Choroid plexus epithelial cell (primary cell): ENCODE measurements around the gene PERM1.
"Not testable (repeated sequence)": the region's sequence is repeated elsewhere in the genome, so short reads cannot be mapped to it uniquely, and the experiment has no call there.

Experiments used
- DNase-seq: peaks from one replicate; pipeline ENCODE4 v3.0.0-alpha.2; 2010; ENCODE audit warnings: low read depth
- H3K4me3 ChIP-seq: 2 replicates; pipeline ENCODE4 v1.5.1; 2011; ENCODE audit warnings: low read depth, mild to moderate bottlenecking, control low read depth, low read length, moderate library complexity
- TF ChIP-seq, protein P1 (sequence below): conservative IDR thresholded peaks from 2 replicates; pipeline ENCODE4 v1.5.1; 2011; ENCODE audit warnings: low read depth, mild to moderate bottlenecking, control low read depth, inconsistent platforms, low read length, moderate library complexity

PERM1 gene

DNA sequence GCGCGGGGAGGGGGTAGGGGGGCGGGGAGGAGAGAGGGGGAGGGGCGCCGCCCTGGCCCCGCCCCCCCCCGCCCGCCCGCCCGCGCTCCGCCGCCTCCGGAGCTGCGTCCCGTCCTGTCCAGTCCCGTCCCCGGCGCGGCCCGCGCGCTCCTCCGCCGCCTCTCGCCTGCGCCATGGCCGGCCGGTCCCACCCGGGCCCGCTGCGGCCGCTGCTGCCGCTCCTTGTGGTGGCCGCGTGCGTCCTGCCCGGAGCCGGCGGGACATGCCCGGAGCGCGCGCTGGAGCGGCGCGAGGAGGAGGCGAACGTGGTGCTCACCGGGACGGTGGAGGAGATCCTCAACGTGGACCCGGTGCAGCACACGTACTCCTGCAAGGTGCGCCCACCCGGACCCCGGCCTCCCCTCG is 38.1 kb upstream of the PERM1 start, which contains the start of gene AGRN:
AGRN (plus strand) TSS at position 121 of the 405 bp plus-strand sequence; CDS start at position 174, 53 bp downstream.
- no peak for DNase-seq
- TF ChIP-seq, protein P1, sequence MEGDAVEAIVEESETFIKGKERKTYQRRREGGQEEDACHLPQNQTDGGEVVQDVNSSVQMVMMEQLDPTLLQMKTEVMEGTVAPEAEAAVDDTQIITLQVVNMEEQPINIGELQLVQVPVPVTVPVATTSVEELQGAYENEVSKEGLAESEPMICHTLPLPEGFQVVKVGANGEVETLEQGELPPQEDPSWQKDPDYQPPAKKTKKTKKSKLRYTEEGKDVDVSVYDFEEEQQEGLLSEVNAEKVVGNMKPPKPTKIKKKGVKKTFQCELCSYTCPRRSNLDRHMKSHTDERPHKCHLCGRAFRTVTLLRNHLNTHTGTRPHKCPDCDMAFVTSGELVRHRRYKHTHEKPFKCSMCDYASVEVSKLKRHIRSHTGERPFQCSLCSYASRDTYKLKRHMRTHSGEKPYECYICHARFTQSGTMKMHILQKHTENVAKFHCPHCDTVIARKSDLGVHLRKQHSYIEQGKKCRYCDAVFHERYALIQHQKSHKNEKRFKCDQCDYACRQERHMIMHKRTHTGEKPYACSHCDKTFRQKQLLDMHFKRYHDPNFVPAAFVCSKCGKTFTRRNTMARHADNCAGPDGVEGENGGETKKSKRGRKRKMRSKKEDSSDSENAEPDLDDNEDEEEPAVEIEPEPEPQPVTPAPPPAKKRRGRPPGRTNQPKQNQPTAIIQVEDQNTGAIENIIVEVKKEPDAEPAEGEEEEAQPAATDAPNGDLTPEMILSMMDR = no peak
- peak within 1 kb of the TSS; percentile 62 for H3K4me3 ChIP-seq

DNA sequence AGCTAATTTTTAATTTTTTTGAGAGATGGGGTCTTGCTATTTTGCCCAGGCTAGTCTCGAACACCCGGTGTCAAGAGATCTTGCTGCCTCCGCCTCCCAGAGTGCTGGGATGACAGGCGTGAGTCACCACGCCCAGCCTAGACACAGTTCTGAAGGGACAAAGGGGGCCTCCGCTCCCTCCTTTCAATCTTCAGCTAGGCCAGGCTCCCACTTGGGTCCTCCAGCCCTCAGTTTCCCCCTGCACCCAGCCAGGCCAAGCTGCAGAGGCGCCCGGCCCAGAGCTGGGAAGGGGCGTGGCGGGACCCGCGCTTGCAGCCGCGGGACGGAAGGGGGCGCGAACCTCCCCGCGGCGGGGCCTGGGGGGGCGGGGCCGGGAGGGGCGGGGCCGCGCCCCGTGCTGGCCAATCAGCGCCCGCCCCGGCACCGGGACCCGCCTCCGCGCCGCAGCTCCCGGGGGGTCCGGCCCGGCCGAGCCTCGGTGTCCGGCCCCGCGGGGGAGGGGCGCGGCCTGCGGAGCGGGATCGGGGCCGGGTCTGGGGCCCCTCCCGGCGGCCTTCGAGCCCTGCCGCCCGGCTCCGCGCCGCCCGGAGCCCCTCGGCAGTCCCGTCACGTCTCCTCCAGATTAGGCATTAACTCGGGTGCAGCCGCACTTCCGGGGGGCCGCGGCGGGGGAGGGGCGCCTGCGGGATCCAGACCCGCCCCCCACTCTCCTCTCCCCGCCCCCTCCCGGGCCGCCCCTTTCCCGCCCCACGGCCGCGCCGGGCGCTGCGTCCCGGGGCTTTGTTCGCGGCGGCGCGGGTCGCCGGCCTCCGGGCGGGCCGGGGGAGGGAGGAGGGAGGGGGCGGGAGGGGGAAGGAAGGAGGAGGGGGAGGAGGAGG is 37.5 kb upstream of the PERM1 start:
- H3K4me3 ChIP-seq = peak overlapping the region; percentile 62
- DNase-seq = peak; percentile 84
- TF ChIP-seq, protein P1 = peak; percentile 42

DNA sequence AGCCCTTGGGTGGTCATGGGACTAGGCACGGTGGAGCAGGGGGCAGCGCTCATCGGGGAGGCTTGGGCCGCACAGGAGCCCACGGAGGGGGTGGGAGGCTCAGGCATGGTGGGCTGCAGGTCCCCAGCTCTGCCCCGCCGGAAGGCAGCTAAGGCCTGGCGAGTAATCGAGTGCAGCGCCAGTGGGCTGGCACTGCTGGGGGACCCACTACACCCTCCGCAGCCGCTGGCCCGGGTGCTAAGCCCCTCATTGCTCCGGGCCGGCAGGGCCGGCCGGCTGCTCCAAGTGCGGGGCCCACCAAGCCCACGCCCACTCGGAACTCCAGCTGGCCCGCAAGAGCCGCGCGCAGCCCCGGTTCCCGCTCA is 36.4 kb upstream of the PERM1 start:
- DNase-seq, H3K4me3 ChIP-seq: not testable (repeated sequence)

- DNase-seq, H3K4me3 ChIP-seq: not testable (repeated sequence)
Observed at GRCh38 chr1:1017397-1018320, 35.8 kb upstream of the PERM1 start.

GRCh38 chr1:1014799-1015681 is 33.1 kb upstream of the PERM1 start:
- no peak overlapping the region for H3K4me3 ChIP-seq
- no peak for DNase-seq
- TF ChIP-seq, protein P1 = peak; percentile 42

- TF ChIP-seq, protein P1 = no peak
- DNase-seq = no peak
- H3K4me3 ChIP-seq = peak overlapping the region; percentile 76
Observed at GRCh38 chr1:1013922-1014648, 32.2 kb upstream of the PERM1 start.
